ENCODE results near the gene BRD1.

BRD1 gene

GRCh38 chr22:49800408-49801238 is 27.1 kb downstream of the BRD1 start:
- ATAC-seq = peak; percentile 30
- DNase-seq = no peak

GRCh38 chr22:49799431-49800075 is 28.1 kb downstream of the BRD1 start:
- no peak for ATAC-seq
- no peak for DNase-seq

- no peak for ATAC-seq
- no peak for DNase-seq
These were observed 29.1 kb downstream of the BRD1 start for GRCh38 chr22:49798486-49799151.

GRCh38 chr22:49797706-49798105 is 30.0 kb downstream of the BRD1 start:
- ATAC-seq (no peak), DNase-seq (no peak)

GRCh38 chr22:49796596-49797270 is 30.9 kb downstream of the BRD1 start:
- DNase-seq = no peak
- ATAC-seq = no peak

DNA sequence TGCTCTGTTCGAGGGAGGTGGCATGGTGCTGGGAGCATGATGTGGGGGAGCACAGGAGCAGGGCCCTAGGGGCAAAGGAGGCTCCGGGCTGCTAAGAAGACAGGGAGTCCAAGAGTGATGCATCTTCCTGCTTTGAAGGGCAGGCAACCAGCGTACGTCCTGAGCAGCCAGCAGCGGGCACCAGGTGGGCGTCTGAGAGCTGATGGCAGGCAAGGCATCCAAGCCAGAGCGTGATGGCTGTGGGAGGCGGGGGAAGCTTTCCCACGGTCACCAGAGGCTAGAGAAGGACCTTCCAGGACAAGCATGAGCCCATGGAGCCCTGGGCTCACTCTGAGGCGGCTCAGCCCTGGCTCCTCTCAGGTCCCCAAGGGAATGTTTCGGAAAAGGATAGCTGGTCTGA is 32.2 kb downstream of the BRD1 start:
- ATAC-seq = no peak
- no peak for DNase-seq

DNA sequence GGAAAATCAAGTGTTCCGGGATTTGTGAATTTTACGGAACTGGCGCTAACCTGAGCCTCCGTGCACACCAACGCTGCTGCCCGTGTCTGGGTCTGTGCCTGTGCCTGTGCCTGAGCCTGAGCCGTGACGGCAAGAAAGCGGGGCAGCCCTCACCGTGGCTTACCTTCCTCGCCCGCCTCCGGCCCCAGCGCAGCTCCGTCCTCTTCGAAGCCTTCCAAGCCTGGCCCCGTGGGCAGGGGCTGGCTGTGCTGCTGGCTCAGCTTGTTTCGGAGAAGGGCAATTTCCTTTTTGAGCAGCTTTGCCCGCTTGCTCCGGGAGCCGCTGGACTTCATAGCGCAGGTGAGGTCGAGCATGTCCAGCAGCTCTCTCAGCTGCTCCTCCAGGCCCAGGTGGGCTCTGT is 33.8 kb downstream of the BRD1 start:
- ATAC-seq (no peak), DNase-seq (no peak)

DNA sequence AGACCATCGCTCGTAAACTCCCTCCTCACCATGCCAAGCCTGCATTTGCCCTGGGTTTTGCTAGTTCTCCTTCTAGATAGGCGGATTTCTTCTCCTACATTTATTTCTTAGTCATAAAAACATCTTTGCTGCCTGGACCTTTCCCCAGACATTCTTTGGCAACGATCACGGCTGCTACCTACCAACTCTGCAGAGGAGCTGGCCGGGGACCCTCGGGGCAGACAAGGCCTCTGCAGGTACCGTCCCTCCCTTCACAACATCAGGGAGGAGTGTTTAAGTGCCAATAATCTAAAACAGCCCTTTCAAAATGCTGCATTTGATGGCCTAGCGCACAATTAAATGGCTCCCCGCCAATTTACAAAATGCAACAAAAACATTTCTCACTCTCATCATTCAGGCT is 34.4 kb downstream of the BRD1 start:
- ATAC-seq = no peak
- DNase-seq = no peak

DNA sequence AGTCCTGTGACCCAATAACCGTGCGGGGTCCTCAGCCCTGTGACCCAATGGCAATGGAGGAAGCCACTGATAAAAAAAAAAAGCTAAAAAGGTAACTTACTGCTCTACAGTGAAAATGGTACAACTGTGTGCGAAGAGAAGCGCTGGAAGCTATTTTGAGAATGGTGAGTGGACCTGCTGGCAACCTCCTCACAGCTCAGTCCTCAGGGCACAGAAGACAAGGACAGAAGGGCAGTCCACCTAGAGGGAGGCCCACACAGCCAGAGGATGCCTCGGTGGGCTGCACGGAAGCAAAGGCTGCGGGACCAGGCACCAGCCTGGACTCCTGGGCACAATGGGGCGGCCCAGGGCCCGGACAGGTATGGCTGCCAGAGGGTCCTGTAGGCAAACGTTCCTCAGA is 35.6 kb downstream of the BRD1 start:
- no peak for ATAC-seq
- no peak for DNase-seq

GRCh38 chr22:49791682-49792081 is 36.0 kb downstream of the BRD1 start:
- DNase-seq (no peak), ATAC-seq (no peak)

GRCh38 chr22:49790912-49791311 is 36.8 kb downstream of the BRD1 start:
- ATAC-seq (no peak), DNase-seq (no peak)

DNA sequence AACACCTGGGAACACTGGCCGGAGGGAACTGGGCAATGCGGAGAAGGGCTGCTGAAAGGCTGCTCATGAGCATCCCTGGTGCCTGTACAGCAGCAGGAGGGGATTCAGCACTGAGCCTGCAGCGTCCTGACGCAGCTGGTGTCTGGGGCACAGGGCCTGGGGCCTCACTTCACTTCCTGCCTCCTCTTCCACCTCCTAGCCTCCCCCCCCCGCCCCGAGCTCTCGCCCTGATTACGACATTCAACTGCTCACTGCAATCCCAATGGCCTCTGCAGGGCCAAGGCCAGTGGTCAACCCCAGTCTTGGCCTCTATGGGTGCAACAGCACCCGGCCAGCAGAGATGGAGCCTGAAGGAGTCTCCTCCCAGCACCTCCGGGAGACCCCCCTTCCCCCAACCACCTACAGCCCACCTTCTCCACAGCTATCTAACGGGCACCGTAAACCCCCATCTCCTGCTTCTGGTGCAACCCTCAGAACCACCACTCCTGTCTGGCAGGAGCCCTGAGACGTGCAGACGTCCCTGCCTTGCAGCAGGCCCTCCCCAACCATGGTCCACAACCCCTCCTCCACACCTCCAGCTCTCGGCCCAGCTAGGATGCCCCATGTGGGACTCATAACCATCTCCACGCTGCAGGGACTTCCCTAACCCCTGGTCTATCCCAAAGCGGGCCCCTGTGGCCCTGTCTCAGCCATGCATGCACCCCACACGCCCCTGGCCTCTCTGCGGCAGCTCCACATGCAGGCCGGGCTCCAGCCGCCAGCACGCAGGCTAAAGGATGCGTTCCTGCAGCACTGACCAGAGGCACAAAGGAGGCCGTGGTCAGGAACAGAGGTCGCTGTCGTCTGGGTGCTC is 38.2 kb downstream of the BRD1 start:
- DNase-seq (peak; percentile 39), ATAC-seq (peak; percentile 57)

DNA sequence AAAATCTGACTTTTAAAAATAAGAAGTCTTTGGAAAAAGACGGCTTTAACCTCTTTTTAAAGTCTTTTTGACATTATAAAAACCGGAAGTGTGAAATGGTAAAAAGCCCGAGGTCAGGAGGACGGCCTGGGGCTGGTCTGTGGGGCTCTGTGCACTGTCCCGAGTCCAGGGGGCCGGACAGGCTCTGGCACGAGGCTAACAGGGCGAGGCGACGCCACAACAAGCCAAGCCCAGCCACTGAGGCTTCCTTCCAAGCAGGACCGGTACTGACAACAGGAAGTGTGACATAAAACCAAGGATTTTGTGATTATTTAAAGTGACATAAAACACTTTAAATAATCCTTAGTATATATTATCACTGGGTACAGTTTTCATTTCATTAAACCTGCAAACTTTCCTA is 39.2 kb downstream of the BRD1 start:
- no peak for DNase-seq
- no peak for ATAC-seq

- DNase-seq = no peak
These were observed 39.8 kb downstream of the BRD1 start for GRCh38 chr22:49787861-49788260.

GRCh38 chr22:49786976-49787706 is 40.5 kb downstream of the BRD1 start:
- DNase-seq = no peak
- ATAC-seq = no peak

More at GRCh38 chr22:49787861-49788260, 39.8 kb downstream of the BRD1 start:
- ATAC-seq = no peak

DNA sequence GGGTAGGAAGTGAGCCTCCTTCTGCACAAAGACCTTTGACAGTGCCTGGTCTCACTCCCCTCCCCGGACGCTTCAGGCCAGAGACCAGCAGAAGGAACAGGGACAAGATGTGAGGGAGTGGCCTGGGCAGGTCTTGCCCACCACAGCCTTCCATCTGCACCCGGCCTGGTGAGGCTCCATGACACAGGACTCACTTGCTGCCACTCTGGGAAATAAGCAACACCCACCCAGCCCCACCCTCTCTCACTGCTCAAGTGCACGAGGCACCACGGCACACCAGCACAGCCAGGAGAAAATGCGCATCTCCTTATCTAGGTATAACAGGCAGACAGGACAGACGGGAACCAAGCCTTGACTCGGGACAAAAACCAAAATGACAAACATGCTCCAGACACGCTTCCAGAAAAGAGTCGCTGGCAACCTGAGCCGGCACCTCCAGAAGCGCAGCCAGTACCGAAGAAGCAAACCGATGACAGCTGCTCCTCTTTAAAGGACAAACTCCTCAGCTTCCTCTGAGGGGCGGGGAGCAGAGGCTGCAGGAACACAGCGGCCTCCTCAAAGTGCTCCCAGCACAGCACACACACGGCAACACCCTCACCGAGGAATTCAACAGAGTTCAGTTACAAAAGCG is 41.7 kb downstream of the BRD1 start:
- ATAC-seq (no peak), DNase-seq (no peak)

GRCh38 chr22:49785046-49785521 is 42.6 kb downstream of the BRD1 start:
- ATAC-seq = no peak

GRCh38 chr22:49784630-49784971 is 43.1 kb downstream of the BRD1 start:
- DNase-seq = no peak
- no peak for ATAC-seq

More at GRCh38 chr22:49785046-49785521, 42.6 kb downstream of the BRD1 start:
- DNase-seq = no peak

DNA sequence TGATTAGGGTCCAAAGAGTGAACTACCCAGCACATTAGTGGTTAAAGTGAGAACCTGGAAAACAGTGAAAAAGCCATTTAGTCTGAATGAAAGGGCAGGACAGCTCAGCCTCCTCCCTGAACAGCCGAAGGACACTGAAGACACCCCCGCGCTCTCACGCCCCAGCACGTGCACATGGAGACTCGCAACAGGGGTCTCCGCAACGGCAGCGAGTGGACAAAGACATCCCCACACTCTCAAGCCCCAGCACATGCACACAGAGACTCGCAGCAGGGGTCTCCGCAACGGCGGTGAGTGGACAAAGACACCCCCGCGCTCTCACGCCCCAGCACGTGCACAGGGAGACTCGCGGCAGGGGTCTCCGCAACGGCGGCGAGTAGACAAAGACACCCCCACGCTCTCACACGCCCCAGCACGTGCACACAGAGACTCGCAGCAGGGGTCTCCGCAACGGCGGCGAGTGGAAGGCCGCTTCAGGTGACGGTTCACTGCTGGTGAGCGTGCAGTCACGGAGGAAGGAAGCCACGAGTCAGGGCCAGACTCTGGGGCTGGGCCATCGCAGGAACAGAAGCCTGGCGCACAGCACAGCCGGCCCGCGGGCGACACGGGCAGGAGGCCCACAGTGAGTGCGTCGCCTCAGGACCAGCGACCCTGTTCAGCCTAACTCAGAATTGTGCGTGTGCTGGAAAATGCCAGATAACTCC is 43.6 kb downstream of the BRD1 start:
- no peak for DNase-seq
- no peak for ATAC-seq

Measured in stimulated activated naive CD8-positive, alpha-beta T cell treated with anti-CD3 and anti-CD28 coated beads, Interleukin-15, Interleukin-2, amounts not matched to agents 100 U/mL and 50 U/mL, for 24 hours (primary cell).